OCI-LY7 (cell line): ENCODE results near the gene SHTN1.

Experiments used
- CTCF ChIP-seq: fragments of 200-600 bp; sonication (generic); conservative IDR thresholded peaks from 2 replicates; pipeline ENCODE4 v1.5.1; 2014; ENCODE audit warnings: mild to moderate bottlenecking, antibody characterized with exemption, low read length, moderate library complexity, mixed read lengths
- EZH2phosphoT487 ChIP-seq: fragments of 200-600 bp; sonication (generic); IDR thresholded peaks from 2 replicates; pipeline ENCODE4 v1.6.1; 2018; ENCODE audit warnings: low read depth, borderline replicate concordance, mild to moderate bottlenecking, mixed run types, antibody characterized with exemption, low read length, moderate library complexity, mixed read lengths

- TF ChIP-seq CTCF (no peak), EZH2phosphoT487 (no peak)
Observed at GRCh38 chr10:116960066-116960776, 44.8 kb downstream of the SHTN1 start.
